C4-2B (cell line): Measurements from ENCODE around the gene DENND4A.
A peak's percentile ranks its signal among the peaks of the same experiment; 100 is the strongest.

Experiments
- H3K27ac ChIP-seq: fragments of 450-650 bp; 2 replicates; pipeline ENCODE4 v1.5.1; 2017
- ZFX ChIP-seq: fragments of 450-650 bp; IDR thresholded peaks from 2 replicates; pipeline ENCODE4 v1.6.1; 2017
- TF ChIP-seq, protein P1 (sequence below): fragments of 450-650 bp; conservative IDR thresholded peaks from 2 replicates; pipeline ENCODE4 v1.5.1; 2017; ENCODE audit warnings: mild to moderate bottlenecking

DENND4A gene

DNA sequence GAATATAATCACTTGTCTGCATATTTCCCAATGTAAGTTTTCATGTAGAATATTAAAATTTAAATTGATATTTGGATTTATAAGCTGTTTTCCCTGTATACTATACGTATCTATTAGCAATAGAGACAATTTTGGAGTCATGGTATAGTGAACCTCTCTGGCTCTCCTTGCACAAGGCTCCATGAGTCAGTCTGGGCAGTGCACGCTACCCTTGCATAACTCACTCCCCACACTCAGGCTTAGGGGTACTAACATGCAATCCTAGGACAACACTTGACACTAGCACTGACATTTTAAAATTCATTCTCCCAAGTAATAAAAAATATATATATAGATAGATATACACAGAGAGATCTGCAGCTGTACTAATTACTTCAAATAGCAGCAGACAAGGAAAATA, 131.2 kb downstream of the DENND4A start:
- no peak for TF ChIP-seq ZFX
- TF ChIP-seq, protein P1, sequence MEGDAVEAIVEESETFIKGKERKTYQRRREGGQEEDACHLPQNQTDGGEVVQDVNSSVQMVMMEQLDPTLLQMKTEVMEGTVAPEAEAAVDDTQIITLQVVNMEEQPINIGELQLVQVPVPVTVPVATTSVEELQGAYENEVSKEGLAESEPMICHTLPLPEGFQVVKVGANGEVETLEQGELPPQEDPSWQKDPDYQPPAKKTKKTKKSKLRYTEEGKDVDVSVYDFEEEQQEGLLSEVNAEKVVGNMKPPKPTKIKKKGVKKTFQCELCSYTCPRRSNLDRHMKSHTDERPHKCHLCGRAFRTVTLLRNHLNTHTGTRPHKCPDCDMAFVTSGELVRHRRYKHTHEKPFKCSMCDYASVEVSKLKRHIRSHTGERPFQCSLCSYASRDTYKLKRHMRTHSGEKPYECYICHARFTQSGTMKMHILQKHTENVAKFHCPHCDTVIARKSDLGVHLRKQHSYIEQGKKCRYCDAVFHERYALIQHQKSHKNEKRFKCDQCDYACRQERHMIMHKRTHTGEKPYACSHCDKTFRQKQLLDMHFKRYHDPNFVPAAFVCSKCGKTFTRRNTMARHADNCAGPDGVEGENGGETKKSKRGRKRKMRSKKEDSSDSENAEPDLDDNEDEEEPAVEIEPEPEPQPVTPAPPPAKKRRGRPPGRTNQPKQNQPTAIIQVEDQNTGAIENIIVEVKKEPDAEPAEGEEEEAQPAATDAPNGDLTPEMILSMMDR, result no peak
- no peak overlapping the region for H3K27ac ChIP-seq

DNA sequence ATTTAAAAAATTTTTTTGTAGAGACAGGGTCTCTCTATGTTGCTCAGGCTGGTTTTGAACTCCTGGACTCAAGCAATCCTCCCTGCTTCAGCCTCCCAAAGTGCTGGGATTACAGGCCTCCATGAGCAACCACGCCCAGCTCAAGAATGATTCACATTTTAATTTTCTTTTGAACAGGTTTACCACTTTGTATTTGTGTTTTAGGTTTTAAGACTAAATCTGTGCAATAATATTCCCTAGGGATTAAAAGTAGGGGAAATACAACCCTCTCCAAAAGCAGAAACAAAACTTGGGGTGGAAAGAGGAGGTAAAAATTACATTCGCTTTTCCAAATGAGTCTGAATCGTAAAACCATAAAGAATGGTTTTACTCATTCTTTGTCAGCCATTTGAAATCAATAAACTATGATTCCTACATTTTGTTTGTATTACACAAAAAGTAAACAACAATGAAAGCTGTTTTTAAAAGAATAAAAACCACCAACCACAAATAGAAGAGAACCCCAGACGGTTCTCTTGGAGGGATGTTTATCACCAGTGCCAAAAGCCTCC, 132.5 kb downstream of the DENND4A start:
- no peak for TF ChIP-seq ZFX
- TF ChIP-seq, protein P1, result no peak
- no peak overlapping the region for H3K27ac ChIP-seq

DNA sequence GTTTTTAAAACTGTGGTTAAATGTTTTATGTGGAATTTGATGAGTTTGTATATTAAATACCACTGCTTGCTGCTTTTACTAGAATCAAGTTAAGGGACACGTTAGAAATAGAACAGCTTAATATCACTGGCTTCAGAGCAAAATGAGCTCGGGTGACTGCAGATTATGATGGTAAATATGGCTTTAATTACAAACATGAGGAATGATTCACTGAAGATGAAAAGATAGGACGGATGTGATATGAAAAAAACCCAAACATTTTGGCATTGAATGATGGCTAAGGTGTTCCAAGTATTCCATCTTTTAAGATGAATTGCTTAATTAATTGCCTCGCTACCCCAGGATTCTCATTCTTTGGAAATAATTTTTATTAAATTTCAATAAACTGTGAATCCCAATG, 136.6 kb downstream of the DENND4A start:
- H3K27ac ChIP-seq, result no peak overlapping the region
- TF ChIP-seq, protein P1, result no peak
- no peak for TF ChIP-seq ZFX

DNA sequence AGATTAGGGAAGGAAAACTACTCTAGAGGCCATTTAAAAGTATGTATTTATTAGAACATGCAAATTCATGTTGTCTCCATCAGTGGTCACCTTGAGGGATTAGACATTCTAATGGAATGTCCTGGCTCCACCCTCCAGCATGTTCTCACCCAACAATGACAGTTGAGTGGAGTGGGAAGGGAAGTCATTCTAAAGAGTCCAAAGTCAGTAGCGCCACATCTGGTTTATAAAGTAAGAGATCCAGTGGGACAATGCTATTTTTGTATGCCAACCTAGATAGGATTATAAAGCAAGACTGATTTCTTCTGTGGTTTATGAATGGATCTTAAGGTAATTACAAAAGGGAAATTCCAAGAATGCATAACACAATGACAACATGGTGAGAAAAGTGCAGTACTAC, 137.1 kb downstream of the DENND4A start:
- TF ChIP-seq, protein P1, result no peak
- no peak for TF ChIP-seq ZFX
- no peak overlapping the region for H3K27ac ChIP-seq

DNA sequence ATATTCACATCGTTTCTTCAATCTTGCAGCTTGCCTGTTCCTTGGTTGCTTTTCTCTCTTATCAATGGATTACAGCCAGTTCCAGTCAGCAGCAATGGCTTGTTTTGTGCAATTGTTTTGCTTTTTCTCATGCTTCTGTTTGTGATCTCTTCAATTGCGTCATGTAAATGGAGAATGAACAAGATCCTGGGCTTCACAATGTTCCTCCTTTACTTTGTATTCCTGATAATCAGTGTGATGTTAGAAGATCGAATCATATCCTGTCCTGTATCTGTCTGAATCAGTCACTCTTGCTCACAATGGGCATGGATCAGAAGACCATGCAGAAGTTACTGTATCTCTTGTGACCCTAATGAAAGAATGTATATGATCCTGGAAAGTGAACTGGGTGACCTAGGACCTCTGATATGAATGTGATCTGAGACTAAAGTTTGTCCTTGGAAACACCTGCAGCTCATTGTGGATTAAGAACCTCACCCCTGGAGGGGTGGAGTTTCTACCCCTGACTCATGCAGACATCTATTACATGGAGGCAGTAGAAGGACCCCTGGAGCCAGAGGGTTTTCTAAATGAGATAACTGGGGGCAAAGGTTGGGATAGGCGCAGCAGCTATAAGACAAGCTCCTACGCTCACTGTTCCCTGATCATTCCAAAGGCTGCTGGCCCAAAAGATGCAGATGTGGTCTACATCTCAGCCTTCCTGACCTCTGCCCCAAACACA, 138.1 kb downstream of the DENND4A start:
- H3K27ac ChIP-seq, result no peak overlapping the region
- no peak for TF ChIP-seq ZFX
- TF ChIP-seq, protein P1, result no peak

DNA sequence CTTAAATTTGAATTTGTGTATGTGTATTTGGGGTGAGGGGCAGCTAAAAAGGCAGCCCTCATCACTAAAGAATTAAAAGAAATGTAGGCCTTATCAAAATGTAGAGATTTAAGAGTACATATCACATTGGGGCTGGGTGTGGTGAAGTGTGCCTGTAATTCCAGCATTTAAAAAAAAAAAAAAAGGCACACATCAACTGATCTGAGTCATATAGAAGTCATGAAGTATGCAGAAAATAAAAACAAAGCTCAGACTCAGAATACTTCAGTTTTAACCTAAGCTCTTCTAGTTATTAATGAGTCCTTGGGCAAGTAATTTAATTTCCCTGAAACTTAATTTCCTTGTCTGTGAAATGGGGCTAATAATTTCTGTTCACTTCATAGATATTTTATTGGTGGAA, 138.8 kb downstream of the DENND4A start:
- no peak overlapping the region for H3K27ac ChIP-seq
- TF ChIP-seq, protein P1, result no peak
- TF ChIP-seq ZFX, result no peak

DNA sequence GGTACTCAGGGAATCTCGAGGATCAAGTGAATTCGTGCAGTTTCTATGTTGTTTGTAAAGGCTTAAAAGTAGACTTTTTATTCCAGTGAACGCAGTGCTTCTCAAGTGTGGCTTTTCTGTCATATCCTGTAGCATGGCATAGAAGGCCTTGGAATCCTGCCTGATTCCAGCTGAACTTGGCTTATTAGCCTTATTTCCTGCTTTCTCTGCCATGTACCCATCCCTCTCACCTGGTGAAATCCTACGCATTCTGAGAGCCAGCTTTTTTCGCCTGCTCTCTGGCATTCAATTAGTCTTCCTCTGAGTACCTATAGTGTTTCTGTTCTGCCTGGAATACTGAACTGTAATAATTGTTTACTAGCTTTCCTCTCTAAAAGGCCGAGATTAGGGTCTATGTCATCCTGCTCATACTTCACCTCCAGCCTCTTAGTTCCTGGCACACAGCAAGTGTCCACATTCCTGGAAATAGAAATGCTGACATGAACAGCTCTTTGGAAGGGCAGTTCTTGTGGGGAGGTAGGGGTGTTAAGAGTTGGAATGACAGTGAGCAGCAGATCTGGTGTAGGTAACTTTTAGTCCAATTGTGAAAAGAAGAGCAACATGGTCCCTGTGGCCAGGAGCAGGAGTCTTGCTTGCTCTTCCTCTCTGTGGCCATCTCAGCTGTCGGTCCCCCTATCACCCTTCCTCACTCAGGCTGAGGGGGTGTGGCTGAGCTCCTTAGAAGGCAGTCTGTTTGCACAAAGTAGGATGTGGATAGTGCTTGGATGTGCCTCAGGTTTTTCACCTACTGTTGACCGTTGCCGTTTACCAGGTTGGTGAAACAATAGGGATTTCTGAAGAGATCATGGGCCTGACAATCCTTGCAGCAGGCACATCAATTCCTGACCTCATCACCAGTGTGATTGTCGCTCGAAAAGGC, 140.0 kb downstream of the DENND4A start:
- peak overlapping the region; percentile 6; the same call in 1 of the 2 replicates for H3K27ac ChIP-seq
- TF ChIP-seq, protein P1, result no peak
- TF ChIP-seq ZFX, result no peak
